GM18505 (cell line): ENCODE measurements around the gene MOCS3.

Experiments used
- ATAC-seq: cut with Tn5 transposase; IDR thresholded peaks from one replicate; pipeline ENCODE4 v1.9.1; 2021; ENCODE audit not compliant: unreplicated experiment
- POLR2A ChIP-seq: IDR thresholded peaks from 4 replicates; pipeline ENCODE4 v1.6.1; 2011; ENCODE audit warnings: borderline replicate concordance; ENCODE audit not compliant: insufficient read depth, insufficient read length; ENCODE audit errors: extremely low read depth

Gene MOCS3

GRCh38 chr20:50999355-50999754, 40.7 kb downstream of the MOCS3 start:
- no peak for TF ChIP-seq POLR2A
- ATAC-seq: no peak

DNA sequence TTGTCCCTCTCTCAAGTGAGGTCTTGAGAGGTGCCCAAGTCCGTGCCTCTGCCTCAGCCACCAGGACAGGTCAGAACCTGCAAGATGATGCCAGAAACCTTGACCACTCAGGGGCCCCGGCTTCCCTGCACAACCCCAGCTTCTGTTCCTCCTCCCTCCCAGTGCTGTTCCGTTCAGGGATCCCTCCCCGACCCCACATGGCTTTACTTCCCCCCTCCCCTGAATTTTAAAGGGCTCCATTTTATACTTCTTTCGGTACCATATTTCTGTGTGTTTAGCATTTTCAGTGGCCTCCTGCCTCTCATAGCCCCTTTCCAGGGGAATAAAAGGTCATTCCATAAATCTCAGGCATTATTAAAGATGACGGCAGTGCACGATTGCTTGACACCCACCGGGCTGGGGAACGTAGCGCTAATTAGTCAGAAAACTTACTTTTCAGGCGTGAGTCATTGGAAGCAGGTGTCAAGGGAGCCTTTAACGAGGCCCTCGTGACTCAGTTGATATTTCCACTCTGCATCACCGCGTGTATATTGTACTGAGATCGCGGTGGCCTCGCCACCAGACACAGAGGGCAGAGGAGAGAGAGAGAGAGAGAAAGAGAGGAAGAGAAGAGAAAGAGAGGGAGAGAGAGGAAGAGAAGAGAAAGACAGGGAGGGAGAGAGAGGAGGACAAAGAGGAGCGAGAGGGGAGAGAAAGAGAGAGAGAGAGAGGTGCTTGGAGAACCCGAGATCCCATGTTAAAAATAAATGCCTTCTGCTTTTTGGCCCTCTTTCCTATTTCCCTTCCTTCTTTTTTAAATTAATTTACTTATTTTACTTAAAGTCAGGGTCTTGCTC, 43.0 kb downstream of the MOCS3 start:
- ATAC-seq: no peak
- TF ChIP-seq POLR2A: no peak

DNA sequence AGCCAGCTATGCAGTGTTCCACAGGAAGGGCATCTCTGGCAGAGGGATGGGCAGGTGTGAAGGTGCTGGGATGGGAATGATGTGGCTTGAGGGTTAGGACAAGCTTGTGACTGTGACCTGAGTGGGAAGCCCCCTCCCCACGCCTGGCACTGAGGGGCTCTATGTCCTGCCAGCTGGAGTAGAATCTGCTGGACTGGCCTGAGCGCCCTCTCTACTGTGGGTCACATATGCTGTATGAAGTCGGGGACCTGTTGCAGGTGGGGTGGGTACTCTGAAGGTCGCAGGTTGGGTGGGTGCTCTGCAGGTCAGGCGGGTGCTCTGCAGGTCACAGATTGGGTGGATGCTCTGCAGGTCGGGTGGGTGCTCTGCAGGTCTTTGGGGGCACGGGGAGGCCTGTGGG, 44.0 kb downstream of the MOCS3 start:
- TF ChIP-seq POLR2A: no peak
- ATAC-seq: no peak

- no peak for ATAC-seq
- no peak for TF ChIP-seq POLR2A
Observed at GRCh38 chr20:51003753-51004152, 45.1 kb downstream of the MOCS3 start.

DNA sequence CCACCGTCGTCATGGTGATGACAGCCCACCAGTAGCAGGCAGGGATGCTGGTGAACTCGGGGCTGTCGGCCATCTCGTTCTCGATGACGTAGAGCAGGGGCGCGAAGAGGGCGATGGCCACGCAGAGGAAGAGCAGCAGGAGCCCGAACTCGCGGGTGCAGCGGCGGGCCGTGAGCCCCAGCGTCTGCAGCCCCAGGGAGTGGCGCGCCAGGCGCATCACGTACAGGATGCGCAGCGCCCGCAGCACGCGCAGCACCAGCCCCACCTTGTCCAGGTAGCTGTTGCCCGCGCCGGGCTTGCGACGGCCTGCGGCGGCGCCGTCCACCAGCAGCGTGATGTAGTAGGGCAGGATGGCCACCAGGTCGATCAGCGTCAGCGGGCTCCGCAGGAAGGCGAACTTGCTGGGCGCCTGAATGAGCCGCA, 45.7 kb downstream of the MOCS3 start:
- TF ChIP-seq POLR2A: no peak
- no peak for ATAC-seq

DNA sequence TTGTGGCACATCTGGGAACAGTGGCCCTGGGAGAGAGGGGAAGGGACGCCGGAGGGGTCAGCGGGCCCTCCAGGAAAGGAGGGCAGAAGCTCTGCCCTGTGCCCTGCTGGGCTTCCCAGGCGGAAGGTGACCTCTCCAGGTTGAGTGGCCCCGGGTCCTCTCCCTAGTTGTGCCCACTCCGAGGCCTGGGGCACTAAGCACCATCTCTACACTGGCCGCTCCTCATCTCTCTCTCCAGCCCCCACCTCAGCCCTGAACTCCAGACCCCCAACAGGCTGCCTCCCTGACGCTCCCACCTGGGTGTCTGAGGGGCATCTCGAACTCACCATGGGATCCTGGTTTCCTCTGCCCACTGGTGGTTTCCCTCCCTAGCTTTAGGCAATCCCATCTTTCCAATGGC, 46.2 kb downstream of the MOCS3 start:
- ATAC-seq: no peak
- TF ChIP-seq POLR2A: no peak

DNA sequence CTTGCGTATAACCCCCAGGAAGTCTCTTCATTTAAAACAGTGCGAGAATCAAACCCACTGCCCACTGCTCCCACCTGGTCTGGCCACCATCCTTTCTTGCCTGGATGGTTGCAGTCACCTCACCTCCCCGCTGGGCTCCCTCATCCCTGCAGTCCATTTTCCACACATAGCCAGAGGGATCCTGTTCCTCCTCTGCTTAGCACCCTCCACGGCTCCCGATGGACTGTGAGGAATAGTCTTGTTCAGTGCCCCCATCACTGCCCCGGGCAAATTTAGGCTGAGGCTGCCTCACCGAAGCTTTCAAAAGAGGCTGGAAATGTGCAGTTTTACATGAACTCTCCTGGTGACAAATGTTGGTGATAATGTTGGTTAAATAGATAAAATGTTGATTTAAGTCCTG, 46.6 kb downstream of the MOCS3 start:
- no peak for ATAC-seq
- TF ChIP-seq POLR2A: no peak

- ATAC-seq: no peak
- no peak for TF ChIP-seq POLR2A
Observed at GRCh38 chr20:51008718-51009117, 50.1 kb downstream of the MOCS3 start.

- no peak for TF ChIP-seq POLR2A
- no peak for ATAC-seq
Observed at GRCh38 chr20:51009303-51010042, 50.9 kb downstream of the MOCS3 start.

GRCh38 chr20:51010043-51010365, 51.4 kb downstream of the MOCS3 start:
- no peak for TF ChIP-seq POLR2A
- no peak for ATAC-seq

- no peak for TF ChIP-seq POLR2A
- ATAC-seq: no peak
Observed at GRCh38 chr20:51010932-51011331, 52.3 kb downstream of the MOCS3 start.

GRCh38 chr20:51011479-51011878, 52.9 kb downstream of the MOCS3 start:
- no peak for ATAC-seq

GRCh38 chr20:51012357-51012756, 53.7 kb downstream of the MOCS3 start:
- no peak for TF ChIP-seq POLR2A
- ATAC-seq: no peak

More at GRCh38 chr20:51011479-51011878, 52.9 kb downstream of the MOCS3 start:
- TF ChIP-seq POLR2A: no peak
